Psoas muscle (tissue), 8 donors: ENCODE data around the gene INSIG1. TPM values are rescaled to one million over a fixed set of nuclear protein-coding genes. Genes with fewer than 3 reads are reported as not detected.
A peak's percentile ranks its signal among the peaks of the same experiment; 100 is the strongest.

ENCODE experiments used
- ATAC-seq, 4 donors: fragments of 200-7000 bp; cut with Tn5 transposase; one replicate each; pipeline ENCODE4 v1.9.1; 2020; ENCODE audit warnings: moderate library complexity in 3 of 4, mild to moderate bottlenecking in 2 of 4
- DNase-seq, 2 donors: peaks; one replicate each; pipeline ENCODE4 v3.0.0-alpha.2; 2020
- H3K27ac ChIP-seq: fragments of 200-600 bp; one replicate; pipeline ENCODE4 v1.8.0; 2022
- H3K27me3 ChIP-seq, 3 donors: fragments of 200-600 bp in 1 of 3; one replicate each; pipeline versions ENCODE4 v1.6.1 to v1.8.0; 2013 to 2022; ENCODE audit warnings: low read length in 2 of 3, mild to moderate bottlenecking in 2 of 3, moderate library complexity in 1 of 3; ENCODE audit not compliant: insufficient read depth in 3 of 3
- H3K36me3 ChIP-seq, 2 donors: fragments of 200-600 bp in 1 of 2; one replicate each; pipeline versions ENCODE4 v1.6.1 to v1.8.0; 2013 to 2022; ENCODE audit warnings: low read depth in 1 of 2, mild to moderate bottlenecking in 1 of 2, moderate library complexity in 1 of 2; ENCODE audit not compliant: insufficient read depth in 1 of 2
- H3K4me1 ChIP-seq: fragments of 200-600 bp; one replicate; pipeline ENCODE4 v1.8.0; 2022
- H3K4me3 ChIP-seq: fragments of 200-600 bp; one replicate; pipeline ENCODE4 v1.8.0; 2022; ENCODE audit warnings: mild to moderate bottlenecking
- H3K9me3 ChIP-seq: fragments of 200-600 bp; one replicate; pipeline ENCODE4 v1.8.0; 2022
- WGBS, 3 donors: extraction: QIAGEN DNeasy Blood & Tissue Kit; methylation state at CpG; one replicate each; pipeline versions ENCODE4 v1.1.6 to v1.1.7; 2013; 5-methylcytosine and 5-hydroxymethylcytosine counted together
- intact Hi-C, 2 donors: fragments of 100-400 bp; cut with DNase I; formaldehyde crosslinking; loops; one replicate each; pipeline versions ENCODE4 v1.11.0 to v1.14.2; 2022
- polyA plus RNA-seq, 3 donors: library from polyadenylated mRNA; stranded (reverse); fragments of 200-250 nt; gene quantifications; one replicate each; pipeline ENCODE4 v1.2.3, GENCODE V29; 2013
- total RNA-seq, 4 donors: library from RNA; stranded (reverse); fragmentation: NEBNext Ultra II Directional in 2 of 4; extraction: Animal tissue kit (Norgen Biotek cat#: 25700) in 2 of 4; gene quantifications; one replicate each; pipeline versions ENCODE4 v1.2.1 to v1.2.4, GENCODE V29; 2021 to 2023
- TF ChIP-seq, protein P1 (sequence below): fragments of 200-600 bp; IDR thresholded peaks from one replicate; pipeline ENCODE4 v1.8.0; 2022; ENCODE audit warnings: antibody characterized with exemption
- donor health status: healthy with polysubstance abuse.
- donor health status: DM: no; HTN: no; CAD: no; lungs with moderate emphysema.
- donor health status: Bipolar disorder and iron deficiency.
- donor health status: healthy.
- donor health status: DM: yes; HTN: yes; CAD: no.
- donor health status: DM: no; HTN: no; CAD: no.
- donor health status: DM: no; HTN: no; CAD: no.
- donor health status: DM: yes; HTN: yes; CAD: no.

INSIG1 gene
- total and polyA plus RNA-seq, 7 donors, result 4.0 to 20.0 (median 7.4) TPM

DNA sequence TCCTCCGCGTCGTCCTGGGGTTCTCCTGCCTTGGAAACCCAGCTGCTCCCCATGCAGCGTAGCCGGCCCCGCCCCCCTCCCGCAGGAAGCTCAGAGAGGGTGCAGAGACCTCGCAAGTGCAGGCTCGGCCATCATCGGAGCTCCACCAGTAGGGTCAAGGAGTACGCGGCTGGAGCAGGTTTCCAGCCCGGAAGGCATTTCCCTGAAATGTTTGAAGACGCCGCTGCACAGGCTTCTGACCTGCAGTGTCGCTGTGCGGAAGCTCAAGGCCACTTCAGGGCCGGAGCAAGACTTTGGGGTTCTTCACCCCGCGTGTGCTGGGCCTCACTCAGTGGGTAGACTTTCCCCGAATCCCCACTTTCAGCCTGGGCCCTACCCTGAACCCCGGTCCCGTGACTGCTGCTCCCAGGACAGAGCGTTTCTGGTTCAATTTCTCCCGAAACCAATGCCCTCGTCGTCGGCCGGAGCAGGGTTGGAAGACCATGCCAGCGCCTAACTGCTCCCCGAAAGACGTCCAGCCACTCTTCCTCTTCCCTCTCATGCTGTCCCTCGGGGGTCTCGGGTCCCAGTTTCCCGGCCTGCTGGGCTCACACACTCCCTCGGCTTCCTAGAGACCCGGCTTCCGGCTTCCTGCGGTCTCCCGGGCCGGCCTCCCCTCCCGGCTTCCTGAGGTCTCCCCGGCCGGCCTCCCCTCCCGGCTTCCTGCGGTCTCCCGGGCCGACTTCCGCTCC, 52.1 kb downstream of the INSIG1 start:
- 48 to 58% (median 56%) methylated on average over 45 to 49 of the region's 49 CpGs for WGBS, 3 donors
- Histone ChIP-seq H3K36me3 (no peaks in the 10 kb centered on the region), H3K27me3 (peaks cover 0 to 45% (median 11%) of the 10 kb centered on the region in 3 donors), H3K4me3 (no peak overlapping the region), H3K9me3 (no peaks in the 10 kb centered on the region), H3K4me1 (peaks cover 3% of the 10 kb centered on the region), H3K27ac (no peak overlapping the region)
- intact Hi-C loops, result no loop called here
- DNase-seq (peak in 1 of 2 donors; percentile 44), ATAC-seq (no peak)
- TF ChIP-seq, protein P1, sequence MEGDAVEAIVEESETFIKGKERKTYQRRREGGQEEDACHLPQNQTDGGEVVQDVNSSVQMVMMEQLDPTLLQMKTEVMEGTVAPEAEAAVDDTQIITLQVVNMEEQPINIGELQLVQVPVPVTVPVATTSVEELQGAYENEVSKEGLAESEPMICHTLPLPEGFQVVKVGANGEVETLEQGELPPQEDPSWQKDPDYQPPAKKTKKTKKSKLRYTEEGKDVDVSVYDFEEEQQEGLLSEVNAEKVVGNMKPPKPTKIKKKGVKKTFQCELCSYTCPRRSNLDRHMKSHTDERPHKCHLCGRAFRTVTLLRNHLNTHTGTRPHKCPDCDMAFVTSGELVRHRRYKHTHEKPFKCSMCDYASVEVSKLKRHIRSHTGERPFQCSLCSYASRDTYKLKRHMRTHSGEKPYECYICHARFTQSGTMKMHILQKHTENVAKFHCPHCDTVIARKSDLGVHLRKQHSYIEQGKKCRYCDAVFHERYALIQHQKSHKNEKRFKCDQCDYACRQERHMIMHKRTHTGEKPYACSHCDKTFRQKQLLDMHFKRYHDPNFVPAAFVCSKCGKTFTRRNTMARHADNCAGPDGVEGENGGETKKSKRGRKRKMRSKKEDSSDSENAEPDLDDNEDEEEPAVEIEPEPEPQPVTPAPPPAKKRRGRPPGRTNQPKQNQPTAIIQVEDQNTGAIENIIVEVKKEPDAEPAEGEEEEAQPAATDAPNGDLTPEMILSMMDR, result no peak

DNA sequence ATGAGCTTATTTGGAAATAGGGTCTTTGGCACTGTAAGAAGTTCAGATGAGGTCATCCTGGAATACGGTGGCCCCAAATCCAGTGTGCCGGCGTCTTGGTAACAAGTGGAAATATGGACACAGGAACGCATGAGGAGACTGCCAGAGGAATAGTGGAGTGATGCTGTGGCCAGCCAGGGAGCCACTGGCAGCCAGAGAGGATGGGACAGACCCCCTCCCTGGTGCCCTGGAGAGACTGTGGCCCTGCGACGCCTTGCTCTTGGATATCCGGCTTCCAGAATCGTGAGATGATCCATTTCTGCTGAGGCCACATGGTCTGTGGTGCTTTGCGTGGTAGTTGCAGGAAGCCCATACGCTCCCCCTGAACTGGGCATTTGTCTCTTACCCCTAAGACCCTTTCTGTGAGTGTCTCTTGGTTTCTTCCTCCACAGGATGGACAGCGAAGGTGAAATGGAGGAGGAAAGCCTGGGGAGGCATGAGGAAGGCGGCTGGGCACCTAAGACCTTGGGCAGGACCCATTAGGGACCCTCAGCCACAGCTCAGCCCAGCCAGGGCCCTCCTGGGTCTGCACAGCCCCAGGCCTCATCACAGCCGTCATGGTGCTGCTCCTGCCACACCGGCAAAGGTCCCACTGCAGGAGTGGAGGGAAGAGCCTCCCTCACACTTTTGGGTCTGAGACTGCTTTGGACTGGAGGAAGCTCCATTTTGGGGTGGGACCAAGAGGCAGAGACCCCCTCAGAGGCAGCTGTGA, 53.6 kb downstream of the INSIG1 start:
- H3K27me3 ChIP-seq, result peaks cover 0 to 53% (median 12%) of the 10 kb centered on the region in 3 donors
- intact Hi-C loops, result no loop called here
- 64 to 72% (median 69%) methylated on average over 14 of the region's 14 CpGs for WGBS, 3 donors
- H3K9me3 ChIP-seq, result no peaks in the 10 kb centered on the region
- DNase-seq (peak in 1 of 2 donors; percentile 19), ATAC-seq (no peak)
- no peaks in the 10 kb centered on the region for H3K4me1 ChIP-seq
- H3K4me3 ChIP-seq, result no peak overlapping the region
- no peak overlapping the region for H3K27ac ChIP-seq
- H3K36me3 ChIP-seq, result no peaks in the 10 kb centered on the region
- TF ChIP-seq, protein P1, result no peak

DNA sequence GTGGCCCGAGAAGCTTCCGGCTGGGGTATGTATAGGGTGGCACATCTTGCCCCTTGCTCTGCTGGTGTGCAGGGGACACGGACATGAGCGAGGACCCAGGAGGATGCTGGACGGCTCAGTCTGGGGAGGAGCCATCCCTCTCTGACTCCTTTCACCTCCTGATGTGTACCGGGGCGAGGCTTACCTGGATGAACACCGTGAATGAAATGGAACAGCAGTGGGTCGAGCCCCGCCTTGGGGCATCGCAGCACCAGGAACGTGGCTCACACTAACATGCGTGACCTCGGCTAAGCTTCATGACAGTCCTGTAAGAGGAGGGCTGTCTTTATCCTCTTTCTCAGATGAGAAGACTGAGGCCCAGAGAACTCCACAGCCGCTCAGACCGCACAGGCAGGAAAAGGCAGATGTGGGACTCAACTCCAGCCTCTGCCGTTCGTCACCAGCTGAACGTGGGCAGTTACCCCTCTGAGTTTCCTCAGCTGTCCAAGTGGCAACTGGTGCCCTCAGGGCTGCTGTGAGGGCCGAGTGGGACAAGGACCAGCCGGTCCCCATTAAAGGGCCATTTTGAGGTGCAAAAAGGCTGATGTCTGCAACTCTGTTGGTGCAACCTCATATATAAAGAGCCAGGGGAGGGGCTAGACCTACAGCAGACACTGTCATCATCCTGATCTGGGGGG, 54.5 kb downstream of the INSIG1 start:
- H3K27me3 ChIP-seq, result peaks cover 0 to 60% (median 16%) of the 10 kb centered on the region in 3 donors
- no peak for ATAC-seq

DNA sequence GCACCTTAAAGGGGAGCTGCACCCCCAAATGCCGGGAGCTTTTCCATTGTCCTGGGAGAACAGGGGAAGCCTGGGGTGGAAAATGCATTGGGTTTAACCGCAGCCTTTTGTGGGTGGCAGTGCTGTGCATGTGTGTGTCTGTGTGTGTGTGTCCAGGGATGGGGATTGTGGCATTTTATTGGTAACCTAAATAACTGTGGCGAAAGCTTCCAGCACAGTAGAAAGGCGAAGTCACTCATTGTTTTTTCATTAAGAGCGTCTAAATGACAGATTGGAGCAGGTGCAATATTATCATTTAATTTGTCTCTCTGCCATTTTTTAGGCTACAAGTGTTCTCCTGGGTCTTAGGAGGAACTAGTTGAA, 55.1 kb downstream of the INSIG1 start:
- Histone ChIP-seq H3K27ac (no peak overlapping the region), H3K9me3 (no peaks in the 10 kb centered on the region), H3K27me3 (peaks cover 0 to 65% (median 18%) of the 10 kb centered on the region in 3 donors), H3K4me1 (no peaks in the 10 kb centered on the region), H3K4me3 (no peak overlapping the region), H3K36me3 (no peaks in the 10 kb centered on the region)
- TF ChIP-seq, protein P1, result no peak
- 44 to 58% (median 44%) methylated on average over 5 of the region's 5 CpGs for WGBS, 3 donors
- DNase-seq (no peak), ATAC-seq (no peak)
- intact Hi-C loops, result no loop called here

More for the DNA sequence above, 54.5 kb downstream of the INSIG1 start:
- no peaks in the 10 kb centered on the region for H3K9me3 ChIP-seq
- no peaks in the 10 kb centered on the region for H3K4me1 ChIP-seq
- no peak overlapping the region for H3K27ac ChIP-seq
- WGBS, 3 donors, result 56 to 69% (median 60%) methylated on average over 21 of the region's 21 CpGs
- DNase-seq, result no peak
- TF ChIP-seq, protein P1, result no peak
- no peak overlapping the region for H3K4me3 ChIP-seq
- intact Hi-C loops, result no loop called here
- H3K36me3 ChIP-seq, result no peaks in the 10 kb centered on the region
